ENCODE data around the gene DGAT2. TPM values are rescaled to one million over a fixed set of nuclear protein-coding genes. Genes with fewer than 3 reads are reported as not detected.

Gene DGAT2
- total RNA-seq, 1 experiment from 2014 or later: 2.8 TPM

- no peak for DNase-seq
- Histone ChIP-seq H4K8ac (replicated peaks; ENCODE audit: insufficient read length, low read depth, low read length) (no peak overlapping the region), H3K79me1 (ENCODE audit: insufficient read depth, low read depth, low read length, poor library complexity, severe bottlenecking) (no peaks in the 10 kb centered on the region), H3K4ac (ENCODE audit: low read depth, low read length) (no peak overlapping the region), H3K18ac (ENCODE audit: insufficient read length, low read depth, low read length) (no peak overlapping the region), H2BK120ac (ENCODE audit: low read depth, low read length, poor library complexity, severe bottlenecking) (no peak overlapping the region), H4K5ac (ENCODE audit: insufficient read length, low read depth, low read length) (no peak overlapping the region), H3K56ac (ENCODE audit: insufficient read length, low read depth, low read length) (no peak overlapping the region), H3K27ac (ENCODE audit: insufficient read length, low read depth, low read length) (no peak overlapping the region), H3K9me3 (ENCODE audit: control insufficient read depth, low read depth, low read length) (no peaks in the 10 kb centered on the region), H2BK20ac (ENCODE audit: low read depth, low read length, poor library complexity, severe bottlenecking) (no peak overlapping the region), H3T11ph (ENCODE audit: low read length) (no peak overlapping the region), H3K4me2 (ENCODE audit: insufficient read depth, insufficient read length, low read length) (no peak overlapping the region), H2AK5ac (ENCODE audit: insufficient read length, low read length) (no peak overlapping the region), H2AFZ (ENCODE audit: low read length) (no peak overlapping the region), H3K79me2 (ENCODE audit: insufficient read depth, low read length) (peaks cover 2% of the 10 kb centered on the region; the same call in 1 of the 2 replicates), H3K27me3 (ENCODE audit: insufficient read depth, low read length) (no peaks in the 10 kb centered on the region), H2BK5ac (ENCODE audit: insufficient read length, low read length) (no peak overlapping the region), H4K20me1 (ENCODE audit: control insufficient read depth, insufficient read depth, insufficient read length) (no peaks in the 10 kb centered on the region), H3K4me1 (ENCODE audit: insufficient read depth, low read length) (no peaks in the 10 kb centered on the region; the same call in 1 of the 2 replicates), H3K23me2 (ENCODE audit: insufficient read length, low read depth, low read length, poor library complexity, severe bottlenecking) (no peaks in the 10 kb centered on the region), H3K14ac (ENCODE audit: insufficient read depth, low read length) (no peak overlapping the region), H2BK12ac (ENCODE audit: insufficient read length, low read depth, low read length) (no peak overlapping the region), H3K9ac (ENCODE audit: extremely low read depth, insufficient read length, low read length) (no peak overlapping the region), H4K91ac (ENCODE audit: insufficient read length, low read depth, low read length) (no peak overlapping the region), H3K23ac (ENCODE audit: insufficient read length, low read depth, low read length) (no peak overlapping the region), H2BK15ac (ENCODE audit: low read depth, low read length) (no peak overlapping the region)
- no CpG with 5 or more reads among the region's 6 CpGs for WGBS (ENCODE audit: extremely low coverage, insufficient read length, low lambda C conversion rate)
- H3K4me3 Mint-ChIP-seq: no peak overlapping the region
- no peak overlapping the region for H3K27ac Mint-ChIP-seq
- H3K9me3 Mint-ChIP-seq: peaks cover 0 to 6% of the 10 kb centered on the region in 2 experiments; a peak in 2 of 5 replicates
- H3K27me3 Mint-ChIP-seq (ENCODE audit: low read depth): no peaks in the 10 kb centered on the region
- peaks cover 3 to 9% of the 10 kb centered on the region in 2 experiments; a peak in 2 of 4 replicates for H3K4me1 Mint-ChIP-seq
- H3K36me3 Mint-ChIP-seq (ENCODE audit: insufficient read depth in 1 of 3, low read depth in 3 of 3): peaks cover 0 to 10% (median 7%) of the 10 kb centered on the region in 3 experiments; a peak in 5 of 7 replicates
- no peak for TF ChIP-seq CTCF (conservative IDR thresholded peaks at IDR 0.05)
Observed at GRCh38 chr11:75831915-75832502, 63.4 kb downstream of the DGAT2 start.
